ENCODE results near the gene MTHFSD.

MTHFSD gene

DNA sequence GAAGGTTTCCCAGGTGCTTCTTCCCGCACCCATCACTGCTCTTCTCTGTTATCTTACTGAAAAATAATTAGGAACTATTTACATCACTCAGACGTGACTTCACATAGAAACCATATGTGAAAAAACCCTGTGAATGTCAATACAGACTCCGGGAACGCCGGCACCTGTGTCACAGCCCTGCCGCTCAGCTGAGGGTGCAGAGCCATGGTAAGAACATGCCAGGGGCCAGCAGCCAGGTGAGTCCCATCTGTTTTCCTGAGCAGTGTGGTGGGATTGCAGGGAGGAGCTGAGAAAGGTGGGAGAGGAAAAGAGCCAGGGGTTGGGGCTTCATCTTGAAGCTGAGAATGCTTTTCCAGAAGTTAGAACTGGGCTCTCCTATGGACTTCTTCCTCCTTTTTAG, 31.0 kb downstream of the MTHFSD start:
- Histone ChIP-seq H3K9ac (ENCODE audit: low read length) (no peak overlapping the region), H3K4me1 (ENCODE audit: control insufficient read depth, insufficient read depth, low read length) (no peaks in the 10 kb centered on the region), H3K36me3 (ENCODE audit: control insufficient read depth, insufficient read depth, low read length) (no peaks in the 10 kb centered on the region), H3K9me3 (ENCODE audit: control insufficient read depth, low read length) (no peaks in the 10 kb centered on the region), H3K4me3 (ENCODE audit: low read length) (no peak overlapping the region), H3K27me3 (ENCODE audit: control insufficient read depth, insufficient read depth, low read length) (peaks cover 13% of the 10 kb centered on the region)

DNA sequence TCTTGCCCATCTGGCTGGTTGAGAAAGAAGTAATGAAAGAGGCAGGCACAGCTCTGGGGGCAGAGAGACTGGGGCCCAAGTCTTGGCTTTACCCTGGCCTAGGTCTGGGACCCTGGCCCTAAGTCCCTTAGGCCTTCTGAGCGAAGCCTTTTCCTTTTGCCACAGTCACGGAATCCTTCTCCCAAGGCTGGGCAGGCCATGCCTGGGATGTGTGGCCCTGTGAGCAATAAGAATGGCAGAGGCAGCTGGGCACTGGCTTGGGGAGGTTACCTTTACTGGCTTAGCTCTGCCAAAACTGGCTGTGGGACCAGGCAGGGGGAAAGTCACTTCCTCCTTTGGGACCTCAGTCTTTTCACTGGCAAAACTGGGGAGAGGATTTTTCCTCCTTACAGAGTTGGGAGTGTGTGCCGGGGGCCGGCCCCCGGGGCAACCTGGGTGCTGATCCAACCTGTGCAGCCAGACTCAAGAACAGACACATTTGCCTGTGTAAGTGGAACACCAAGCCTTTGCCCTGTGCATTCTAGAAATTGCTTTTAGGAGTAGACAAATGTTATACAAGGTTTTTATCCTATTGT, 31.8 kb downstream of the MTHFSD start:
- Histone ChIP-seq H3K4me3 (ENCODE audit: low read length) (no peak overlapping the region), H3K9ac (ENCODE audit: low read length) (no peak overlapping the region), H3K36me3 (ENCODE audit: control insufficient read depth, insufficient read depth, low read length) (no peaks in the 10 kb centered on the region), H3K4me1 (ENCODE audit: control insufficient read depth, insufficient read depth, low read length) (no peaks in the 10 kb centered on the region), H3K9me3 (ENCODE audit: control insufficient read depth, low read length) (no peaks in the 10 kb centered on the region), H3K27me3 (ENCODE audit: control insufficient read depth, insufficient read depth, low read length) (peaks cover 15% of the 10 kb centered on the region)

DNA sequence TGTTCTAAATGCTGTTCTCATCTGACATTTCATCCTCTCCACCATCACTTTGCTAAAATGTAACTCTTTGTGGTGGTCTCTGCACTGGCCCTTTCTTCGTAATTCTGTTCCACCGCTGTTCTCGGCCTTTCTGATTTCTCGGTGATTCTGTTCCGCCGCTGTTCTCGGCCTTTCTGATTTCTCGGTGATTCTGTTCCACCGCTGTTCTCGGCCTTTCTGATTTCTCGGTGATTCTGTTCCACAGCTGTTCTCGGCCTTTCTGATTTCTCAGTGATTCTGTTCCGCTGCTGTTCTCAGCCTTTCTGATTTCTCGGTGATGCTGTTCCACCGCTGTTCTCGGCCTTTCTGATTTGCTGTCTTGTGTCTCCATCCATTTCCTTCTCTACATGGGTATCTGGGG, 32.4 kb downstream of the MTHFSD start:
- Histone ChIP-seq H3K4me3 (ENCODE audit: low read length) (no peak overlapping the region), H3K4me1 (ENCODE audit: control insufficient read depth, insufficient read depth, low read length) (peaks cover 5% of the 10 kb centered on the region), H3K9me3 (ENCODE audit: control insufficient read depth, low read length) (no peaks in the 10 kb centered on the region), H3K36me3 (ENCODE audit: control insufficient read depth, insufficient read depth, low read length) (no peaks in the 10 kb centered on the region), H3K9ac (ENCODE audit: low read length) (no peak overlapping the region), H3K27me3 (ENCODE audit: control insufficient read depth, insufficient read depth, low read length) (peaks cover 22% of the 10 kb centered on the region)

DNA sequence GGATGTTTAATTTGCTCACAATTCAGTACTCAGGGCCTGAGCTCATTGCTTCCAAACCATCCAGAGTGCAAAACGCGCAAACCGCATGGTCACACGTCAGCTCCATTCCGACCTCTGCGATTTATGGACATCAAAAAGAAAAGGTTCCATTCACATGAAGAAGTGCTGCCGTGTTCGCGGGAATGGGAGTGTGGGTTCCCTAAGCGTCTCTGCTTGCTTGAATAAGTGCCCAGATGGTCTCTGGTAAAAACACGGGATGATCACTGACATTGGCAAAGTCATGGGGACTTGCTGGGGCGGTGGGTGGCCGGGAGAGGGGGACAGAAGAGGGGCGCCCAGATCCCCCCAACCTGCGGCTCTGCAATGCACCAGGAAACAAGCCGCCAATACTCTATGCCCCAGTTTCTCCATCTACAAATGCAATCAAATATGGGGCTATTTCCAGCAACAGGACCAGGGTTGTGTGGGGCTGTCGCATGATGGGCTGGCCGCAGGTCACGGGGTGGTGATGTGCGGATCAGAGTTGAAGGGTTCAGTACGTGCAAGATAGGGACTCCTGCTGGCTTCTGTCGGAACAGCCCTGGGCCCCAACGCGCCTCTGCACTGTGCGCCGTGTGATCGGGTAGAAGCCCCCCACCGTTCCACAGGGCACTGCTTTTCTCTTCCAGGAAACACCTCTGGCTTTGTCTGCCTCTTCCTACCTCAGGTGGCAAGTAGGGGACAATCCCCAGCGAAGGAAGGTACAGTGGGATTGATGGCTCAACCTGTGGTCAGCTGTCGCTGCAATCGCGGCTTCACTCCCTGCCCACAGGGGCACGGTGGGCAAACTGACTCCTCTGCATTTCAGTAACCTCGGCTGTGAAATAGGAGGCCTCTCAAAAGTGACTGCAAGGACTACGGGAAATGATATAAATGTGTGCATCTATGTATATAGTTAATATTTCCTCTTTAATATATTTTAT, 33.5 kb downstream of the MTHFSD start:
- Histone ChIP-seq H3K9me3 (ENCODE audit: control insufficient read depth, low read length) (no peaks in the 10 kb centered on the region), H3K27me3 (ENCODE audit: control insufficient read depth, insufficient read depth, low read length) (peaks cover 33% of the 10 kb centered on the region), H3K9ac (ENCODE audit: low read length) (no peak overlapping the region)

DNA sequence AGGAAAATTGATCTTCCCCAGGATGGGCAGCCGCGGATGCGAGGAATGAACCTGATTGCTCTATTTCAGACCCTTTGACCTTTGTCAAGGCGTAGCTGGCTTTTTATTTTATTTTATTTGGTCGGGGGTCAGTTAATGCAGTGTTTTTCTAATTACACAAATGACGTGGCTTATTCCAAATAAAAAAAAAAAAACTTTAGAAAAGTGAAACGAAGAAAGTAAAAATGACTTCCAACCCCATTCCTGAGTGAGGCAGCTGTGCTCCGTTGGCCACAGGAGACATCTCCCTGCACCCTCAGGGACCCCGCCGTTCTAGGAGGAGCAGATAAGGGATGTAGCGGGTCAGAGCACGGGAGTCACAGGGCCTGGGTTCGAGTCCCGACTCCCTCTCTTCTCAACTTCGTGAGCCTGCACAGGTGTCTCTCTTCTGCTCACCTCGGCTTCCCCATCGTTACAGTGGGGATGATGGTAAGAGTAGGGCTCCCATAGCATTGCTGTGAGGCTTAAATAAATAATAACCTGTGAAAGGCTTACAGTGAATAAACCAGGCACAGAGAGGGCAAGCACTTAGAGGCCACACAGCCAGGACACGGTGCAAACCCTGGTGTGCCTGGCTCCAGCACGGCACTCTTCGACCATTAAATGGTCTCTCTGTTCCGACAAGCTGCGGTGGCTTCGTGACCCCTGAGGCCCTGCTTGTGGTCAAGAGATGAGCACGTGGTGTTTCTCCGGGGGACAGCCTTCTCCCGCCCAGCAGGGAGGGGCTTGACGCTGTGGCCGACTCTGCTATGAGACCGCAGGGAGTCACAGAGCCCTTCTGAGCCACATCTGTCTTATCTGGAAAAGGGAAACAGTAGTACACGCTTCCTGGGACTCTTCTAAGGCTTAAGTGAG, 34.5 kb downstream of the MTHFSD start:
- no peak overlapping the region for H3K4me3 ChIP-seq (ENCODE audit: low read length)
- no peaks in the 10 kb centered on the region for H3K36me3 ChIP-seq (ENCODE audit: control insufficient read depth, insufficient read depth, low read length)
- H3K9ac ChIP-seq (ENCODE audit: low read length) = no peak overlapping the region
- peaks cover 42% of the 10 kb centered on the region for H3K27me3 ChIP-seq (ENCODE audit: control insufficient read depth, insufficient read depth, low read length)
- H3K4me1 ChIP-seq (ENCODE audit: control insufficient read depth, insufficient read depth, low read length) = peaks cover 5% of the 10 kb centered on the region
- H3K9me3 ChIP-seq (ENCODE audit: control insufficient read depth, low read length) = no peaks in the 10 kb centered on the region

More for the DNA sequence above, 33.5 kb downstream of the MTHFSD start:
- peaks cover 5% of the 10 kb centered on the region for H3K4me1 ChIP-seq (ENCODE audit: control insufficient read depth, insufficient read depth, low read length)
- H3K4me3 ChIP-seq (ENCODE audit: low read length) = no peak overlapping the region
- no peaks in the 10 kb centered on the region for H3K36me3 ChIP-seq (ENCODE audit: control insufficient read depth, insufficient read depth, low read length)

DNA sequence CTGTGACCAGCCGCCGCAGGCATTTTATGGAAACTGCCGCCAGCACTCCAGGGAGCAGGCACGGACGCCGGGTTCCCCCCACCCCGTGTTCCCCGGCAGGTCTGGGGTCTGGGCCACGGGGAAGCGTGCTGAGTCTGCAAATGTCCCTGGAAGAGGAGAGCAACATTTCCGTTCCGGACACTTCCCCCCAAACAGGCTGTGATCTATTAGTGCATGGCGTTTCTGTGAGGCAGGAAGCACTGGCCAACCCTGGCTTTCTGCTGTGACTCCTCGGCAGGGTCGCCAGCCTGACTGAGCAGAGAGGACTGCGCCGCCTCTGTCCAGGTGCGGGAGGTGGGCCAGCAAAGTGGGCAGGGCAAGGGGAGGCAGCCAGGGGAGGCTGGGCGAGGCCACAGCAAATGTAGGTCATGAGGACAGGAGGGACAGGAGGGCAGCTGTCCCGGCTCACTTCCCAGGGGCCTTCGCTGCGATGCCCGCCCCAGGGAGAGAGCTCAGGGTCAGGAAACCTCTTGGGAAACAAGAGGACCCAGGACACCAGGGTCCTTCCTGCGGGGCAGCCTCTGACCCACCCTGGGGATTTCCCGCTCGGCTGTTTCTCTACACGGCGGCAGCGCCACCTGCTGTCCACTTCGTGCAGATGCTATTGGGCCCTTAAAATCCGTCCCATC, 35.3 kb downstream of the MTHFSD start:
- Histone ChIP-seq H3K9ac (ENCODE audit: low read length) (no peak overlapping the region), H3K36me3 (ENCODE audit: control insufficient read depth, insufficient read depth, low read length) (no peaks in the 10 kb centered on the region), H3K4me3 (ENCODE audit: low read length) (no peak overlapping the region), H3K4me1 (ENCODE audit: control insufficient read depth, insufficient read depth, low read length) (peaks cover 5% of the 10 kb centered on the region), H3K9me3 (ENCODE audit: control insufficient read depth, low read length) (no peaks in the 10 kb centered on the region), H3K27me3 (ENCODE audit: control insufficient read depth, insufficient read depth, low read length) (peaks cover 50% of the 10 kb centered on the region)

DNA sequence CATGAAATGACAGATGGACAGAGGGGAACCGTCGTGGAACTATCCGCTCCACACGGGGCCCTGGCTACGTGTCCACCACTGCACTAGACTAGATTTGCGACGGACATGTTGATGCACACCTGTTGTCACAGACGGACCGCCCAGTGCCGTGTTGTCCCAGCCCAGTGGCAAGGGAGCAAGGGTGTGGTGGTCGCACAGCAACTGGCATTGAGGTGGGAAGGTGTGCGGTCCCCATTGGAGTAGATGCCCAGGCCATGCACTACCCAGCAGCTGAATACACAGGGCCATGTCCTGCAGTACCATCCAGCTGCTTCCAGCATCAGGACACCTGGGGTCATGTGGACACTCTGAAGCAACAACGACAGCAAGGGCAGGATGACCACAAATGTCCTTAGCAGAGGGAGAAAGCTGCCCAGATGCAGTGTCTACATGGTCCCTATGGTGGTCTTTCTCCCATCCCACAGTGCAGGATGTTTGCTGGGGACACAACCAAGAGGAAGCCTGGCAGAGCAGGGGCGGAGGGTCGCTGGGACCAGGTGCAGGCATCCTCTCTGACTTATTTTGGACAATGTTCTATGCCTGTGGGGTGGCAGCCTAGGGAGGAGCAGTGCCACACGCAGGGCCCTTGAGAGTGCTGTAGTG, 35.9 kb downstream of the MTHFSD start:
- Histone ChIP-seq H3K4me3 (ENCODE audit: low read length) (no peak overlapping the region), H3K36me3 (ENCODE audit: control insufficient read depth, insufficient read depth, low read length) (no peaks in the 10 kb centered on the region)

DNA sequence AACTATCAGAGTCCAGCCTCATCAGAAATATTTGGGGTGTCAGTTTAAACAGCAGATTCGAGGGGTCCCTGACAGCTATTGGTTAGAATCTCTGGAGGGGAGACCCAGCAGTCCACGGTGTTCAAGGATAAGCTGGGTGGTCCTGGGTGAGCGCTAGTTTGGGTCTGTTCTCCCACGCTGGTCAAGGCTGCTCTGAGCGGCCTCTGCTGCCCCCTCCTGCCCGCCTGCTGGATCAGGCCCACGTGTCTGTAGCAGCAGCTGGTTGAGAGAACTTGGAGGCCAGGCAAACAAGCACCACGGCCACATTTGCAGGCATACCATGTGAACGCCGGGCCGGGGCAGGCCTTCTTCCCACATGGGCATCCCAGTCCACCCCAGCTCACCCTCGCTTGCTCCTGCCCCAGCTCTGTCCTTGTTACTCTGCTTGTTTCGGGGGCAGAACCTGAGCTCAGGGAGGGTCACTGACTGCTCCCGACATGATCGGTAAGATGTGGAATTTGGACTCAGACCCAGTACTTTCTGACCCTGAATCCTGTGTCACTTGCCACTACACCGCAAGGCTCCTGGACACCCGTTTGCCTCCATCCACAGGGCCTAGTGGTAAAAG, 37.3 kb downstream of the MTHFSD start:
- Histone ChIP-seq H3K9ac (ENCODE audit: low read length) (peak overlapping the region; percentile 54), H3K27me3 (ENCODE audit: control insufficient read depth, insufficient read depth, low read length) (peaks cover 61% of the 10 kb centered on the region), H3K4me3 (ENCODE audit: low read length) (no peak overlapping the region), H3K36me3 (ENCODE audit: control insufficient read depth, insufficient read depth, low read length) (no peaks in the 10 kb centered on the region), H3K9me3 (ENCODE audit: control insufficient read depth, low read length) (no peaks in the 10 kb centered on the region), H3K4me1 (ENCODE audit: control insufficient read depth, insufficient read depth, low read length) (peaks cover 5% of the 10 kb centered on the region)

More for the DNA sequence above, 35.9 kb downstream of the MTHFSD start:
- Histone ChIP-seq H3K9ac (ENCODE audit: low read length) (no peak overlapping the region), H3K27me3 (ENCODE audit: control insufficient read depth, insufficient read depth, low read length) (peaks cover 51% of the 10 kb centered on the region), H3K9me3 (ENCODE audit: control insufficient read depth, low read length) (no peaks in the 10 kb centered on the region), H3K4me1 (ENCODE audit: control insufficient read depth, insufficient read depth, low read length) (peaks cover 5% of the 10 kb centered on the region)

DNA sequence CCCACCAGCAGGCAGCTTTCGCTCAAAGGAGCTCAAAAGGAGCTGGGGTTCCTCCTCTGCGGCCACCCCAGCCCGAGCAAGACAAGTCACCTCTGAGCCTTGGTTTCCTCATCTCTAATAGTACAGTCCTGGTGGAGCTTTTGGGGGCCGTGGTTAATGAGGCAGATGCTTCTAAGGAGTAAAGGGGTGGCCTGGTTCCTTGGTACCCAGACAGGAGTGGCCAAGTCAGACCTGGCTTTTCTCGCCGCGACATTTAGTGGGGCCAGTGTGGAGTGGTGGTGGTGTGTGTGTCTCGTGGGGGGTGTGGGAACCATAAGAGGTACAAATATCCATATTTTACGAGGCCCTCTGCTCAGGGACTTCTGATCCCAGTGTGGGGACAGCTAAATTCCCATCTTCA, 38.0 kb downstream of the MTHFSD start:
- H3K4me1 ChIP-seq (ENCODE audit: control insufficient read depth, insufficient read depth, low read length) = peaks cover 5% of the 10 kb centered on the region
- H3K9ac ChIP-seq (ENCODE audit: low read length) = peak overlapping the region; percentile 54
- no peak overlapping the region for H3K4me3 ChIP-seq (ENCODE audit: low read length)
- no peaks in the 10 kb centered on the region for H3K9me3 ChIP-seq (ENCODE audit: control insufficient read depth, low read length)
- H3K36me3 ChIP-seq (ENCODE audit: control insufficient read depth, insufficient read depth, low read length) = no peaks in the 10 kb centered on the region
- H3K27me3 ChIP-seq (ENCODE audit: control insufficient read depth, insufficient read depth, low read length) = peaks cover 62% of the 10 kb centered on the region

DNA sequence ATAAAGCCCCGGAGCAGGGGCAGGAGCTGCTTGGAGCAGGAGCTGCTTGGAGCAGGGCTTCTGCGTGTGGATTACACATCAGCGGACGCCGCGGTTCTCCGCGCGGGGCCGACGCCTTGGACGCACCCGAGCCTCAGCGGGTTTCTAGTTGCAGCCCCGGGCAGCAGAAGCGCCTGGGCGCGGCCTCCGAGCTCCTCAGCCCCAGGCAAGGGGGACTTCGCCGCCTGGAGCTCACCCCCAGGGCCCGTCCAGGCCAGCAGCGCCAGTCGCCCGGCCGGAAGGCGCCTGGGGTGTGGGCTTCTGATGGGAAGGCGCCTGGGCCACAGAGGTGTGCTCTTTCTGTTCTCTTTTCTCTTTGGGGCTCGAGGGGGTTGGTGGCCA, 38.4 kb downstream of the MTHFSD start:
- H3K36me3 ChIP-seq (ENCODE audit: control insufficient read depth, insufficient read depth, low read length) = no peaks in the 10 kb centered on the region
- no peaks in the 10 kb centered on the region for H3K9me3 ChIP-seq (ENCODE audit: control insufficient read depth, low read length)
- H3K4me3 ChIP-seq (ENCODE audit: low read length) = no peak overlapping the region
- peaks cover 65% of the 10 kb centered on the region for H3K27me3 ChIP-seq (ENCODE audit: control insufficient read depth, insufficient read depth, low read length)
- peaks cover 5% of the 10 kb centered on the region for H3K4me1 ChIP-seq (ENCODE audit: control insufficient read depth, insufficient read depth, low read length)
- peak overlapping the region; percentile 54 for H3K9ac ChIP-seq (ENCODE audit: low read length)
